Stimulated activated CD4-positive, alpha-beta T cell treated with anti-CD3 and anti-CD28 coated beads, Interleukin-15, amount 100 ng/mL, for 1 hour (primary cell): ENCODE results near the gene VCAN.

Experiments
- DNase-seq, 2 donors: peaks; one replicate each; pipeline ENCODE4 v3.0.0-alpha.2; 2020; ENCODE audit warnings: low read depth in 1 of 2, low spot score in 1 of 2

VCAN gene

DNA sequence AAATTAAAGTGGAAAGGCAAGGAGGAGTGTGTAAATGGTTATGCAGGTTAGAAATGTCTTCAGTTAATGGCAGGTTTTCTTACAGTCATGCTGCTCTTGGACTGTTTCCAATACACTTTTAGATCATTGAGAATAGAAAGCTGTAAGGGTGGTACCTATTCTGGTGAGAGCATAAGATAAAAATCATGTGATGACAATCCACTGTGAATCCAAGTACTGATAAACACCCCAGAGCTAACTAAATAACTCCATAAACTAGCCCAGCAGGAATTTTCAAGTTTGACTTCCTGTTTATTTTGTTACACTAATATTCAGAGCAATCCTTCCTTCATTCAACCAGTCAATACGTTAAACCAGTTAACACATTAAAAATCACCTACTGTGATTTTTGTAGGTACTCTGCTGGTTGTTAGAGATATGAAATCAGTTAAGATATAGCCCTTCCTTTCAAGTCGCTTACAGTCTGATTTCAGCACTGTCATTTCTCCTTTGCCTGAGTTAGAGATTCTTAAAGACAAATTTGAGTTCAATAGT lies 22.6 kb downstream of the VCAN start:
- no peak for DNase-seq

DNA sequence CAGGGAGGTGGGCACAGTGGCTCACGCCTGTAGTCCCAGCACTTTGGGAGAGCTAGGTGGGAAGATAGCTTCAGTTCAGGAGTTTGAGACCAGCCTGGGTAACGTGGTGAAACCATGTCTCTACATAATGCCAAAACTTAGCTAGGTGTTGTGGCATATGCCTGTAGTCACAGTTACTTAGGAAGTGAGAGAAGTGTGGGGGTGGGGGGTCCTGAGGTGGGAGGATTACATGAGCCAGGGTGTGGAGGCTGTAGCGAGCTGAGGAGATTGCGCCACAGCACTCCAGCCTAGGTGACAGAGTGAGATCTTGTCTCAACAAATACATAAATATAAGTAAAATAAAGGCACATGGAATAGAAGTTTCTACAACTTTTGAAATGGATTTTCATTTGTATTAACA lies 23.1 kb downstream of the VCAN start:
- DNase-seq = no peak

DNA sequence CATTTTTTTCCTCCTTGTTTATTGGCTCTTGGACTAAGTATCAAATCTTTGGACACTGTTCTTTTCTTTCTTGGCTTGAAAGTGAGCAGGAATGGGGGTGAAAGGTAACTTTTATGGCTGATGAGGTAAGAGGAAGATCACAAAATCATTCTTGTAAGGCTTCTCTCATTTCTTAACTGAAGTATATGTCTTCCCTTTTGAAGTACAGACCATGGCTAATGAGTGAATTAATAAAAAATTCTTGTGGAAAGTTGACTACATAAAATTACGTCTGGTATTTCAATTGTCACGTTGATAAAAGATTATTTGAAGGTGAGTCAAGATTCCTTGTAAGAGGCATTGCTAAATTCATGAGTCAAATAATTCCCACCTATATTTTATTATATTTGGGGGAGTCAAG lies 25.1 kb downstream of the VCAN start:
- no peak for DNase-seq

DNA sequence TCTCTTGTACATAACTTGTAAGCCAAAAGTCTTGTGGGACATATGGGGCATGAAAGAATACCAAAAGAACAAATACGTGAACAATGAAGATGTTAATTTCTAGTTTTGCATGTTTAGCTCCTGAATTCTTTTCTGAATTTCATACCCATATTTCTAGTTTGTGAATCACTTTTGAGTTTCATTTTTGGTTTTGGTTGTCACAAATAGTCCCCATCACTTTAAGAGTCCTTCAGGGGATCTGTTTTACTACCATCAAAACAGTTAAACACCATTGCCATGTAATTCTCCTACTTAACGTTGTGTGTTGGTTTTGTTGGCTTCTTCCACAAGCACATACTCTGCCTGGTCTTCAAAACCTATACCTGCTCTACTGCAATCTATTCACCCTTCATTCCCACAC lies 27.0 kb downstream of the VCAN start:
- DNase-seq = no peak

DNA sequence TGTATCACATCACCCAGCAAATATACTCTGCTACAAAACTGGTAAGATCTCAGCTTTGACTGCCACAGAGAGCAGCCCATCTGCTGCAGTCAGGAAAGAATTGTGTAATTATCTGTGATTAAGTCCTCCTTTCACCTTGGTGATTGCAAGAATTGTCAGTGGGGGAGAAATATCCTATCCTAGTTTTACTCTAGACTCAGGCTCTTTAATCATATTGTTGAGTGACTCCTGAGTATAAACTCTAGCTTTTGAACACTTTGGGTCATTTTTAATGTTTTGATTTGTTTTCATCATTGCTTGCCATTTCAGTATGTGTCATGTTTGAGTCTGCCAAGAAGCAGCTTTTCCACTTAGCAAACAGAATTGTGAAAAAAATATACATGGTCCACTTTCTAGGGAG lies 32.1 kb downstream of the VCAN start:
- no peak for DNase-seq

DNA sequence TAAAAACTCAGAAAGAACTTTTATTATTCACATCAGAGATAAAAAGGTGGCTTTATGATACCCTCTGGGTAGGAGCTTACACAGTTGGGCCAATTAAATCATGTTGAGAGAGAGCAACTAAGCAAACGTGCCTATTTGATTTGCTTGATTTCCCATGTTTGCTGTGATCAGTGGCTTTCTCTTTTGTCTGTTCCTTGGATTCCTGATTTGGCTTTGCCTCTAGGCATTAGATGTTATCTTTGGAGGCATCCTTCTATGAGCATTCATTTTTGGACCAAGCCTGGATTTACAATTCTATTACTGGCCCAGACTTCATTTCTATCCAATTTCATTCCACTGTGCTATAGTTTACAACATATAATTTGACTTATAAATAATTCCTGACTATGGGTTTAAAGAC lies 35.9 kb downstream of the VCAN start:
- no peak for DNase-seq

DNA sequence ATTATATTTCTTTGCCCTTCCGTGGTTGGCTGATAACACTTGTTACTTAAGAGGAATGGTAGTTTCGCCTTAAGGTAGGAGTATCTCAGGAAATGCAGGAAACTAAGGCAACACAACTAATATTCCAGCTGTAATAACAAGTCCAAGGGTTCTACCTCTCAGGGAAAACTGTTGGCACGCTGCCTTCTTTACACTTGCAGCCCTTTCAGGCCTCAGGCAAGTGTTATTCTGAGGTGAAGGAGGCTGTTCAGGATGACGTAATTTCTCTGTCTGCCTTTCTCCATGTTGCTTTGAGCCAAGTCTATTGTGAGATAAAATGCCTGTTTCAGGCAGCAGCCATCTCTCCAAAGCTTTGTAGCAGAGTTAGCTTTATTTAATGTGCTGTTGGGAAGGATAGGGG lies 38.0 kb downstream of the VCAN start:
- no peak for DNase-seq

DNA sequence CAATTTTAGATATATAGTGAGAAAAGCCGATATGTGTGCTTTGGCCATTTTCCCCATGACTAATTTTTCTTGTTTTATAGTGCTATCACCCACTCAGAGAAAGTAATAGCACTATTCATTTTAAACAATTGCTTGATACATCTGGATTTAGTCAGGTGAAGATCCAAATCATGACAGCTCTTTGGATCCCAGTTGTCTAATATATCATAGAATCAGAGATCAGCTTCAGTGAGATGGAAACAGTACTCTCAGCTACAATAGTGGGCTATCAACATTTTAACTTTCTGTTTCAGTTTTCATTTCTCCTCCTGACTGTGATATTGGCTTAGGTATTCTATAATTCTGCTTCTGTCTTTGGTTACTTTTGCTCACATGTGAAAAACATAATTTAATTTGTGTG lies 38.7 kb downstream of the VCAN start:
- DNase-seq = no peak

DNA sequence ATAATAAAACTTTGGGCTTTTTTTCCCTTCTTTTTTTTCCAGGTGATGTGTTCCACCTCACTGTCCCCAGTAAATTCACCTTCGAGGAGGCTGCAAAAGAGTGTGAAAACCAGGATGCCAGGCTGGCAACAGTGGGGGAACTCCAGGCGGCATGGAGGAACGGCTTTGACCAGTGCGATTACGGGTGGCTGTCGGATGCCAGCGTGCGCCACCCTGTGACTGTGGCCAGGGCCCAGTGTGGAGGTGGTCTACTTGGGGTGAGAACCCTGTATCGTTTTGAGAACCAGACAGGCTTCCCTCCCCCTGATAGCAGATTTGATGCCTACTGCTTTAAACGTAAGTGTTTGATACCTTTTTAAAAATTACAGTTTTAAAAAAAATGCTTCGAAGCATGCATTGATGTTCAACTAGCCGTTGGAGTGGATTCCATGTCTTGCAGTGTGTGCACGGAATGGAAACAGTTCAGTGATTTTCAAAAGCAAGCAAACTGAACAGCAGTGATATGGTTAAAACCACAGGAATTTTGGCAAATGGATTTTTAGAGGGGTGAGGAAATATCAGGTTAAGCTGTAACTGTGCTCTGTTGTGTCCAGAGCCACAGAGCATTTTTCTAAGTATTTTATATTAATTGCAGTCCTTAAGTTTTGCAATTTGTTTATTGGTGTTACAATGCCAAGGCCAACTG lies 40.7 kb downstream of the VCAN start:
- no peak for DNase-seq

DNA sequence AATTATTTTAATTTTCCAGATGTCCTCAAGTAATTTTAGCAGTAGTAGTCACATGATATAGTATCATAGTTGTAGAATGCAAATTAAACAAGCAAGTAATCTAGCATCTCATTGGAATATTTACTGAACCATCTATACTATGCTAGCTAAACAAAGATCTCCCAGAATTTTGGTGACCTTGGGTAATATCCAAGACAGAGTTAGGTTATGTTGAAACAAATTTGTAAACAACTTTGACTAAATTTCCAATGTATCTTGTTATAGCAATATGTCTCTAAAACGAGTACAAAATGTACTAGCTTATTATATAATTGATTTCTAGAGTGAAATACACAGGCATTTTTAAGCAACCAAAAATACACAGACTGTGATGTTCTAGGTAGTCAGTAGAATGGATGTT lies 41.5 kb downstream of the VCAN start:
- no peak for DNase-seq

DNA sequence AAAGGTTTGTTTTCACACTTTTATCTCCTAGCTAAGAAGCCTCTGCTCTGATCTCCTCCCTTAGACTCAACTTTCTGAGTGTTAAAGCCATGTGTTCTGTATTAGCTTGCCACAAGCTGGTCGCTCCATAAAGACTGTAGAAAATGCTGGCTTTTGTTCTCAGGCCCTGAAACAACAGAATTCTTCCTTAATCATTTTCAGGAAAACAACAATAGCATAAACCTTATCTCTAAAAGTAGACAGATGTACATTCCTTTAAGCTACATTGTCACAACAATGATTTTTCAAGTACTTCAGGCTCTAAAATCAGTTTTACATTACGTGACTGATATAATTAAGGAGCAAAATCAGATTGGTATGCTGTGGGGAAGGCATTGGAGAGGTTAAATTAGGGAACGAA lies 41.9 kb downstream of the VCAN start:
- DNase-seq = no peak

DNA sequence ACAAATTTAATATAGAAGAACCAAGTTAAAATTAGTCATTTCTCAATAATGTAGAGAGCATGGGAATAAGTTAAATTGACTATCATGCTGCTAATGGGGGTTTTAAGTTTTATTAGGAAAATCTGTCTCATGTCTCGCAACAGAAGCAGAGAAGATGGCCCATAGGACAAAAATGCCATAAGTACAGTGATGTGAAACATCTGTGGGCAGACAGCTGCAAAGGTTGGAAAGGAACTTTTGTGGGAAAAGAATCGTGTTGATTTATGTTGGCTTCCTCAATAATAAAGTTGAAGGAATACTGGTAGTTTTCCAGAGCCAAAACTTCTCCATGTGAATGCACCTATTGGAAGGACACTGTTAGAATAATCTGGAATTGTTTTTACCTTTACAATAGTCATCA lies 44.8 kb downstream of the VCAN start:
- no peak for DNase-seq

DNA sequence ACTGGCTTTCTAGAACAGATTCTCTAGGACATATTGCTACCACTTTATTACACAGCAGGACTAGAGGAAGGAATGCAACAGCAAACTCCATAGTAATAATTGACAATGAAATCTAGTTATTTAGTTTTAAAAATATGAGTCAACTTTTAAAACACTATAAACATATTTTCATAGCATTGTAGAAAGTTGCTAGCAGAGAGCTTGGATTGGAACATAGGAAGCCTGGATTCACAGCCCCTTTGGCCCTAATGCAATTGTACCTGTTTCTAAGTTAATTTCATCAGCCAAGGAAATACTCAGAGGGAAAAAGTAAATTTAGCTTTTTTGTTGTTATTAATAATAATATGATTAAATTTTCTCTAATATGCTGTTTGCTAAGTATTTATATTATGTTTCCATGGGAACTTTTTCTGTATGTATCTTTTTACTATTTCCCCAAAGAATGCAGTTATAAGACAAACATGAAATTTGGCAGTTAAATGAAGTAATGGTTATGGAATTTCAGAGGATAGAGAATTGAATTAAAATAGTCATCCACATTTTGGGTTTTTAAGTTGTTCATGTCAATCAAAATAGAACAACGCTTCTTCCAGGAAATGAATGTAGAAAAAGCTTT lies 45.6 kb downstream of the VCAN start:
- DNase-seq = no peak

DNA sequence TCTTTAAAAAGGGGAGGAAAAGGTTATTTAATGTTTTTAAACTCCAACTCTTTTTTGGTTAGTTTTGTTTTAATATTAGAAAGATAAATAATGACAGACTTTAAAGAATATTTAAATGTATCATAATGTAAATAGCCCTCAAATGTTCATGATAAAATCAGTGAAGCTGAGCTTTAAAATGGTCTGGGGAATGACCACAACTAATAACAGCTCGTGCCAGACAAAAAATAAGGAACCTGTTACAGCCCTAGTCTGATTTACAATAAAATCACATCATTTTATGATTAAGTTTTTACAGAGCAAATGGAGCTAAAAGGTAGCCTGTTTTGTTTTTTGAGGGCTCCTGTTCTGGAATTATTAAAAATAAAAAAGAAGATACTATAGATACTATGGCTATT lies 46.1 kb downstream of the VCAN start:
- DNase-seq = no peak

DNA sequence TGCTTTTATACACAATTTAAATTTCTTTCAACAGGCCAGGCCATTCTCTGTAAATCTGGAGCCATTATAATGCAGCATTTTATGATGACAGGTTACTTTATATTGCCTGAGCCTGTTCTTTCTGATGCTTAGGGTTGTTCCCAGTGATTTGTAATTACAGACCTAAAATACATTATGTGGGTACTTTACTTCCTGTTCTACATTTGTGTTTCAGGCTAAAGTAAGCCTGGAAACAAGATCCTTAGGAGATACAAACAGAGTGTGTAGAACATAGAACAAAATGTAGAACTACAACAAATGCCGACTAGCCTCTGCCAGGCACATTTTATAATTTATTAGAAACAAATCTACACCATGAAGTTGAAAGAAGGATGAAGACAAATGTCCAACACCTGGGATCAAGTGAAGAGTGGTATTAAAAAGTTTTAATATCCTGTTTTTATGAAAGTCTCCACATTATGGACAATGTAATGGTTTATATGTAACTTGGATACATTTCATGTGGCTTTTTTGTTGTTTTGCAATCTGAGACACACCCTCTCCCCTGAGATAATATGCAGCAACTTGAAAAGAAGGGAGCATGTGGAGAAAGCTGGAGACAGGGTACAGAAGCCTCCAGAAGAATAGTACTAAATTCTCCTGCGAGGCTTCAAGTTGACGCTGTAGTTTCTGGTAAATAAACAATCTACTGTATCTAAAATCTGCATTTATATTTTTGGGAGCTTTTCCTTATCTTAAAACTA lies 46.9 kb downstream of the VCAN start:
- no peak for DNase-seq

DNA sequence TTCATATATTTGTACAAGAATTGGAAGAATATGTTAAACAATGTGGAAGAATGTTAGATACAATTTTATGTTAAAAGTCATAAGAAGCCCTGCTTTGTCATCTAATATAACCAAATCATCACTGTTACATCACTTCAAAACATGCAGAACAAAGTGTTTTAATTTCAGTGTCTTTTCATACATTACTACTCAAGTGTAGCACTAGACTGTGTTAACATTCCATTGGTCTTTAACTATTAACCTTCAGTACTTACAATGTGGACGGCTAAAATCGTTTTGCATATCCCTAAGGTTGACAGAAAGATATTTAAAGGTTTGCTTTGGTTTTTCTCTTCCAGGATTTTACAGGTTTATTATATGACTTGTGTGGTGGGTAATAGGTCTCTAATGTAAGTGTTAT lies 50.9 kb downstream of the VCAN start:
- no peak for DNase-seq

DNA sequence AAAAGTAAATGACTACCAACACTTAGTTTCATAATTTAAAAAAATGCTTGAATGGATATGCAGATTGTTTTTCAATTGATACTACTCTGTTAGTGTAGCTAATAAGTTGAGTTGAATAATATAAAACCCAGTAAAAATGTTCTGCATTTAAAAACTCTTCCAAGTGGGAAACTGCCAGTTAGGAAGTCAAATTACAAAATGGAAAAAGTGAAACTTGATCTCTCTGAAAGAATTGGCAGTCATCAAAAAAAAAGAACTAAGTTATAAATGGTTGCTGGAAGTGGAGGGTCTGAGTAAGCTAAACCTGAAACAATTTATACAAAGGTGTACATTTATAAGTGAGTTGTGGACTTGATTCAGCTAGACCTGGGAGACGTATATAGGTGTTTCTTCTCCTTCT lies 52.4 kb downstream of the VCAN start:
- no peak for DNase-seq

DNA sequence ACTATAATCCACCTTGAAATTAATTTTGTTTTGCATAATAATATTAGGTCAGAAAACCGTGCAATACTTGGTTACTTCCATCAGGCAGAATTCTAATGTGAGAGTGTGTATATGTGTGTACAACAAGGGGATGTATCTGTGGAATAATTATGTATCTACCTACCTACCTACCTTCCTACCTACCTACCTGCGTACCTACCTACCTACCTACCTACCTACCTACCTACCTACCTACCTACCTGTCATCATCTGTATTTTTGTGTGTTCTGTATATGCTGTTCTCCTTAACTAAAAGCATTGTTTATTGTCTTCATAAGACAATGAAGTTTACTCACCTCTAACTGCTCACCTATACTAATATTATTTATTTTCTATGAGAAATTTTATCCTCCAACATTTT lies 52.8 kb downstream of the VCAN start:
- DNase-seq = no peak

DNA sequence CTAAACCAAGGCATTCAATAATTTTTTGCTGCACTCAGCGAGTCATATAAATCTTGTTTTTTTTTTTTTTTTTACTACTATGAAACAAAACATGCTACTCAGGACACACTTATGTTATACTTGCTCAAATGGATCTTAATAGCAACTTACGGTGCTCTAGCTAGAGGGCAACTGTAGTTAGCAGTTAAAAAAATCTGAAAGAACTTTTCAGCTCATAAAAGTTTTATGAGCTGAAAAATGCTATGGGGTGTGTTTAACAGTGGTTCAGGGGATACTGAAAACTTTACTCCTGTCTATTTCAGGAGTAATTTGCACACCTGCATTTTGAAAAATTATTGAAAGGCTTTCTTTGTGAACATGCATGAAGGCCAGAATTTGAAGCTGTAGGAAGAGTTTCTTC lies 53.4 kb downstream of the VCAN start:
- DNase-seq = no peak

DNA sequence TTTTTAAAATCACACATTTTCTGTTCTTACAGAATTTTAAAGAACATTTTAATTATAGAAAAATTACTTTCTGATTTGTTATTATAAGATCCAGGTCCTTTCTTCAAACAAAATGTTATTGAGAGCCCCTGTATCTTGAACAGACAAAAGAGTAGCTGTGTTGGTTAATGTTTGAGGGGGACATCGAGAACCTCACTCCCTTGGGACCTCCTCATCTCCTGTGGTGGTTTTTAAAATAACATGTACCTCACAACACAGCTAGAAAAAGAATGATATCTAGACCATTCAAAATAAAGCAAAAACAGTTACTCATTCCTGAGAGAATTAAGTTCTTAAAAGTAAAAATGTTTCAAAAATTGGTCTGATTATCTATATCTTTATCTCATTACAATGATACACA lies 54.7 kb downstream of the VCAN start:
- DNase-seq = no peak

DNA sequence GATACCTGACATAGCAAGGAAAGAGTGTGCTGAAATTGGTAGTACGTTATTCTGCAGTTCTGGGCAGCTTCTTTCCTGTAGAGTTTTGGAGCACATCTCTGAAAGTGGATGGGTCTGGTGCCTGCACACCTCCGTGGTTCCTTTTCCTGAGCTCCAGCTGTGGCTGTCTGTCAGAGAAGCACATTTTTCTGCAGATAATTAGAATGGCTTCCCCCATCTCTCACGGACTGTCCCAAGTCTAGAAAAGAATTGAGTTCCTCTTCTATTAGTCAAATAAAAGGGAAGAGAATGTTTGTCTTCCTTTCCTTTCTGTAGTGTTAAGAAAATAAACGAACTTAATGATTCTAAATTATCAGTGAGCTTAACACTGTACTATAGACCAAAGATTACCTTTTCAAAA lies 55.7 kb downstream of the VCAN start:
- DNase-seq = no peak

DNA sequence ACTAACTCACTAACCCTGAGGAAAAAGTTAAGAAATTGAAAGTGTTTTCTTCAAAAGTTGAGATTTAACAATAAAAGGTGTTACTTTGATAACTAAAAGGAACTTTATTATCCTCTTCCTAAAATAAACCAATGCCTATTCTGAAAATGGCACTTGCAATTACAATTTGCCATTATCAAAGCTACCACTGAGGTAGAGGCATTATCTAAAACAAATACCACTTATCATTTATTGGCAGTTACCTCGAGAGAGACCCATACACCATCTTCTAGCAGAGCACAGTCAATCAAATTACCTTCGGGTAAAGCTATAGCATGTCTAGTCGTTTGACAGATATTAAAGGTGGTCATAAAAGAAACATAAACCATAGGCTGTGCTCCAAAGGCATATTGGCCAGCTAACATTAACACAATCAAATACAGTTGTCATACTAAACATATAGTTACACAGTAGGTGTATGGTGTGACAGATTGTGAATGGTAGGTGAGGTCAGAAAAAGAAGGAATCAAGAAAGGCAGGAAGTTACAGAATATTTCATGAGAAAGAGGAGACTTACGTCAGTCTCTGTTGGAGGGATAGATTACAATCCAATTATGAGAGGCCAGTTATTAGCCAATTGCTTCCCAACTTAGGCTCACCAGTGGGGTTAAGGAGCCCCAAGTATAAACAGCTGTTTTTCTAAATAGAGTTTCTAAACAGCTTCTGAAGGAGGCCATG lies 56.3 kb downstream of the VCAN start:
- DNase-seq = no peak
